ENCODE measurements around the gene JADE3.
"Not testable (repeated sequence)": the region's sequence is repeated elsewhere in the genome, so short reads cannot be mapped to it uniquely, and the experiment has no call there.

Gene JADE3

GRCh38 chrX:46959101-46959500 lies 46.9 kb downstream of the JADE3 start:
- Histone ChIP-seq H3K27ac (ENCODE audit: insufficient read depth, low read length, poor library complexity, severe bottlenecking) (no peak overlapping the region), H3K4me1 (ENCODE audit: control insufficient read depth, insufficient read depth, low read length, poor library complexity, severe bottlenecking) (no peaks in the 10 kb centered on the region), H3K4me3 (ENCODE audit: insufficient read depth, low read depth, low read length, poor library complexity, severe bottlenecking) (no peak overlapping the region), H3K36me3 (ENCODE audit: control insufficient read depth, insufficient read depth, low read length) (no peaks in the 10 kb centered on the region), H3K9me3 (ENCODE audit: control insufficient read depth, low read length) (no peaks in the 10 kb centered on the region), H3K27me3 (replicated peaks; ENCODE audit: control insufficient read depth, insufficient read depth, low read length, poor library complexity, severe bottlenecking) (no peaks in the 10 kb centered on the region)
- DNase-seq = no peak

GRCh38 chrX:46959985-46960700 lies 47.9 kb downstream of the JADE3 start:
- no peak for DNase-seq
- Histone ChIP-seq H3K9me3 (ENCODE audit: control insufficient read depth, low read length) (no peaks in the 10 kb centered on the region), H3K4me3 (ENCODE audit: insufficient read depth, low read depth, low read length, poor library complexity, severe bottlenecking) (no peak overlapping the region), H3K27ac (ENCODE audit: insufficient read depth, low read length, poor library complexity, severe bottlenecking) (no peak overlapping the region), H3K27me3 (replicated peaks; ENCODE audit: control insufficient read depth, insufficient read depth, low read length, poor library complexity, severe bottlenecking) (no peaks in the 10 kb centered on the region), H3K4me1 (ENCODE audit: control insufficient read depth, insufficient read depth, low read length, poor library complexity, severe bottlenecking) (no peaks in the 10 kb centered on the region), H3K36me3 (ENCODE audit: control insufficient read depth, insufficient read depth, low read length) (no peaks in the 10 kb centered on the region)

DNA sequence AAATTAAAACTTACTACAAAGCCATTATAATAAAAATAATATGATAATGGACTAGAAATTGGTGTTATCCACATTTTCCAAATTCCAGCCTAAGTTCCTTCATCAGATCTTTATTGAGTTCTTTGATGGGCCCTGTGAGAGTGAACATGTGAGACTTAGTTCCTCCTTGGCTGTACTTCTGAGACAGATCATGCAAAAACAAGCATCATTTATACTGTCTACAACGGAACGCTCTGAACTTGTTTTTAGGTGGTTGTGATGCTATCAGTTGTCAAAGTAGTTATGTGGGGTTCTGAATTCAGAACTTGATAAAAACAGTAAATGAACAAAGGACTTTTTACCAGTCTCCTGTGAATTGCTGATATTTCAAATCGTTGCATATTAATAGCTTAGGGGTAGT lies 48.9 kb downstream of the JADE3 start:
- no peaks in the 10 kb centered on the region for H3K27me3 ChIP-seq (replicated peaks; ENCODE audit: control insufficient read depth, insufficient read depth, low read length, poor library complexity, severe bottlenecking)
- no peaks in the 10 kb centered on the region for H3K4me1 ChIP-seq (ENCODE audit: control insufficient read depth, insufficient read depth, low read length, poor library complexity, severe bottlenecking)
- DNase-seq = no peak
- H3K27ac ChIP-seq (ENCODE audit: insufficient read depth, low read length, poor library complexity, severe bottlenecking) = no peak overlapping the region
- H3K9me3 ChIP-seq (ENCODE audit: control insufficient read depth, low read length) = no peaks in the 10 kb centered on the region
- H3K36me3 ChIP-seq (ENCODE audit: control insufficient read depth, insufficient read depth, low read length) = no peaks in the 10 kb centered on the region
- H3K4me3 ChIP-seq (ENCODE audit: insufficient read depth, low read depth, low read length, poor library complexity, severe bottlenecking) = no peak overlapping the region

DNA sequence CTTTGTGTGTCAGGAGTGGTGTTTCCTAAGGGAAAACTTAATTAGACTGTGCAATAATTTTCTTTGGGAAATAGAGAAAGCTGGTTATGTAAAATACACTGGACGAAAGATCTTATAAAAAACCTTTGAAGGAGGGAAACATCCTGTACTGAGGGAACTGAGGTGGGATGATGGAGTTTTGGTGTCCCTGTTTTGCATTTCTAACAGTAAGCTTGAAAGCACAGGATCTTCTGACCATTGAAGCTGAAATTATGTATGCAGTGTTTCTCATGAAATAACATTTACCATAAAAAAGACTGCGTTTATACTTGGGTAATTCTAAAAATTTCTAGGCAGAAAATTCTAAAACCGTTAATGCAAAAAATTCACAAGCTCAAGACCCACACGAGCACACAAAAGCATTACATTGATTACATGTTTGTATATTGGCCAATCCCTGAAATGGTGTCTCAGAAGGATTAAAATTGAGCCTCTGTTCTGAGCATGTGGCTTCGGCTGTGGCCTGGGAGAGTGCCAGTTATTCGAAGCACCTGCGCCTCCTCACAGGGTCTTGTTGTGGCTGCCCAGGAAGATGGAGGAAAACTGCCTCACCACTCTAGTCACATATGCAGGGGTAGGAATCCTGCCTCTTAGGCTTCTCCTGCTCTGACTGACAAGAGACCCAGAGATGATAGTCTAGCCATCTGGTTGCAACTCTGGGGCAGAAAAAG lies 49.5 kb downstream of the JADE3 start:
- DNase-seq = no peak
- Histone ChIP-seq H3K27ac (ENCODE audit: insufficient read depth, low read length, poor library complexity, severe bottlenecking) (no peak overlapping the region), H3K9me3 (ENCODE audit: control insufficient read depth, low read length) (no peaks in the 10 kb centered on the region), H3K4me3 (ENCODE audit: insufficient read depth, low read depth, low read length, poor library complexity, severe bottlenecking) (no peak overlapping the region), H3K36me3 (ENCODE audit: control insufficient read depth, insufficient read depth, low read length) (no peaks in the 10 kb centered on the region), H3K27me3 (replicated peaks; ENCODE audit: control insufficient read depth, insufficient read depth, low read length, poor library complexity, severe bottlenecking) (no peaks in the 10 kb centered on the region), H3K4me1 (ENCODE audit: control insufficient read depth, insufficient read depth, low read length, poor library complexity, severe bottlenecking) (no peaks in the 10 kb centered on the region)

- no peak for DNase-seq
- H3K36me3 ChIP-seq (ENCODE audit: control insufficient read depth, insufficient read depth, low read length) = no peaks in the 10 kb centered on the region
These were observed 53.0 kb downstream of the JADE3 start for GRCh38 chrX:46965125-46965758.

GRCh38 chrX:46967547-46967946 lies 55.3 kb downstream of the JADE3 start:
- Histone ChIP-seq H3K27me3 (replicated peaks; ENCODE audit: control insufficient read depth, insufficient read depth, low read length, poor library complexity, severe bottlenecking) (no peaks in the 10 kb centered on the region), H3K9me3 (ENCODE audit: control insufficient read depth, low read length) (no peaks in the 10 kb centered on the region), H3K4me3 (ENCODE audit: insufficient read depth, low read depth, low read length, poor library complexity, severe bottlenecking) (no peak overlapping the region), H3K36me3 (ENCODE audit: control insufficient read depth, insufficient read depth, low read length) (no peaks in the 10 kb centered on the region), H3K4me1 (ENCODE audit: control insufficient read depth, insufficient read depth, low read length, poor library complexity, severe bottlenecking) (no peaks in the 10 kb centered on the region), H3K27ac (ENCODE audit: insufficient read depth, low read length, poor library complexity, severe bottlenecking) (no peak overlapping the region)
- no peak for DNase-seq

More at GRCh38 chrX:46965125-46965758, 53.0 kb downstream of the JADE3 start:
- Histone ChIP-seq H3K27ac (ENCODE audit: insufficient read depth, low read length, poor library complexity, severe bottlenecking) (no peak overlapping the region), H3K4me1 (ENCODE audit: control insufficient read depth, insufficient read depth, low read length, poor library complexity, severe bottlenecking) (no peaks in the 10 kb centered on the region), H3K9me3 (ENCODE audit: control insufficient read depth, low read length) (no peaks in the 10 kb centered on the region), H3K4me3 (ENCODE audit: insufficient read depth, low read depth, low read length, poor library complexity, severe bottlenecking) (no peak overlapping the region), H3K27me3 (replicated peaks; ENCODE audit: control insufficient read depth, insufficient read depth, low read length, poor library complexity, severe bottlenecking) (no peaks in the 10 kb centered on the region)

- not testable (repeated sequence) for H3K4me3 ChIP-seq (ENCODE audit: insufficient read depth, low read depth, low read length, poor library complexity, severe bottlenecking); H3K9me3 ChIP-seq (ENCODE audit: control insufficient read depth, low read length); H3K4me1 ChIP-seq (ENCODE audit: control insufficient read depth, insufficient read depth, low read length, poor library complexity, severe bottlenecking); H3K27ac ChIP-seq (ENCODE audit: insufficient read depth, low read length, poor library complexity, severe bottlenecking); DNase-seq; H3K27me3 ChIP-seq (replicated peaks; ENCODE audit: control insufficient read depth, insufficient read depth, low read length, poor library complexity, severe bottlenecking); H3K36me3 ChIP-seq (ENCODE audit: control insufficient read depth, insufficient read depth, low read length)
These were observed 64.8 kb downstream of the JADE3 start for GRCh38 chrX:46977046-46977445.

DNA sequence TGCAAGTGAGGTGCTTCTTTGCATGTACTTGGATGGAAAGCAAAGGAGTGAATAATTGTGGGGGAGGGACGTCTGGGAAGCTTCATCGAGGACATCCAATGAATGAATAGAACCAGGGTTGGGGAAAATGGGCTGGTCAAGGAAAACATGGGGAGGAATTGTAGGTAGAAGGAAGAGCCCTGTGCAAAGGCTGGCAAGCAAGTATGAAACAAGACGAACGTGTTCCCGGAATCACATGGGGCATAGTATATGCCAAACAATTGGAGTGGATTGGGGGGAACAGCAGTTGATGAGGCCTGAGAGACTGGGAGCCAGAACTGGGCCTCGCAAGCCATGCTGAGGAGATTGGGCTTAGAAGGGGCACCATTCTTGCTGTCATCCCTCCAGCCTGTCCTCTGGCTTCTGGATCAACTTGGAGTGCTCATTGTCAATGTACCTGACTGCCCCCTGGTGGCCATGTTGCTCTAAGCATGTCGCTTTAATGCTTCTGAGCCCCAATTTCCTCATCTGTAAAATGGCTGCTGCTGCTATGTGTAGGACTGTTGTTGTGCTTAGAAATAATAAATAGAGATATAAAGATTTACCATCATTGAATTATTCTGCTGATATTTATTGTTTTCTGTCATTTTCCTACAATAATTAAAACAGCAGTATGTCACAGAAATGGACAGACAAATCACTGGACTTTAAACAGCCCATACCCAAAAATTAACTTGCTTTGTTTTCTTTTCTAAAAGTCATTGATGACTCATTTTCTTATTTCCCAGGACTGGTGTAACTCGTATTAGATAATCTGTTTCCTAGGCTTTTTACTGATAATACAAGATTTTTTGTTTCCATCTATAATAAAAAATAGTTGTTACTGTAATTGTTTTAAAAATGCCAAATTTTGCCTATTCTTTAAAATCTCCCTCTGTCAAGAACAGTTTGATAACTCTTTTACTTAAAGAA lies 66.4 kb downstream of the JADE3 start:
- H3K4me3 ChIP-seq (ENCODE audit: insufficient read depth, low read depth, low read length, poor library complexity, severe bottlenecking) = no peak overlapping the region
- DNase-seq = peak; percentile 26 to 53 (median 38)
- H3K27ac ChIP-seq (ENCODE audit: insufficient read depth, low read length, poor library complexity, severe bottlenecking) = no peak overlapping the region
- no peaks in the 10 kb centered on the region for H3K27me3 ChIP-seq (replicated peaks; ENCODE audit: control insufficient read depth, insufficient read depth, low read length, poor library complexity, severe bottlenecking)
- no peaks in the 10 kb centered on the region for H3K4me1 ChIP-seq (ENCODE audit: control insufficient read depth, insufficient read depth, low read length, poor library complexity, severe bottlenecking)
- H3K36me3 ChIP-seq (ENCODE audit: control insufficient read depth, insufficient read depth, low read length) = no peaks in the 10 kb centered on the region
- H3K9me3 ChIP-seq (ENCODE audit: control insufficient read depth, low read length) = no peaks in the 10 kb centered on the region

DNA sequence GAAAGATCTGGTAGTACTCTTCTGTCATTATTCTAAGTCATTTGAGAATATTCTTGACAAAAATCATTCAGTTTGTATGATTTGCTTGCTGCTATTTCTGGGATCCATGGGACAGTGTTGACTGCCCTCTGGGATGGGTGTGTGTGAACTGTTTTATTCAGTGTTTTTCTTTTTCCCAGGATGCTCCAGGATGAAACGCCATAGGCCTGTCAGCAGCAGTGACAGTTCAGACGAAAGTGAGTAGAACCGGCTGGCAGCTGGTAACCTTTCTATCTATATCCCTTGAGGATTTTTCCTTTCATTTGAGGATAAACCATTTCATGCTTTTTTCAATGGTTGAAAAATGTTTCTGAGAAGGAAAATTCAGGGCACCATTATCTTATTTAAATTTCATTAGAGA lies 72.5 kb downstream of the JADE3 start:
- Histone ChIP-seq H3K27me3 (replicated peaks; ENCODE audit: control insufficient read depth, insufficient read depth, low read length, poor library complexity, severe bottlenecking) (no peaks in the 10 kb centered on the region), H3K27ac (ENCODE audit: insufficient read depth, low read length, poor library complexity, severe bottlenecking) (no peak overlapping the region), H3K4me3 (ENCODE audit: insufficient read depth, low read depth, low read length, poor library complexity, severe bottlenecking) (no peak overlapping the region), H3K4me1 (ENCODE audit: control insufficient read depth, insufficient read depth, low read length, poor library complexity, severe bottlenecking) (no peaks in the 10 kb centered on the region), H3K9me3 (ENCODE audit: control insufficient read depth, low read length) (no peaks in the 10 kb centered on the region), H3K36me3 (ENCODE audit: control insufficient read depth, insufficient read depth, low read length) (no peaks in the 10 kb centered on the region)
- DNase-seq = no peak

All from effector memory CD4-positive, alpha-beta T cell (primary cell).